Stimulated activated CD8-positive, alpha-beta memory T cell treated with anti-CD3 and anti-CD28 coated beads, Interleukin-2, amount 100 ng/mL, for 48 hours (primary cell): ENCODE measurements around the gene TRIO.

Experiments used
- DNase-seq, 2 donors: peaks; one replicate each; pipeline ENCODE4 v3.0.0-alpha.2; 2020; ENCODE audit warnings: low read depth in 2 of 2

The TRIO gene

DNA sequence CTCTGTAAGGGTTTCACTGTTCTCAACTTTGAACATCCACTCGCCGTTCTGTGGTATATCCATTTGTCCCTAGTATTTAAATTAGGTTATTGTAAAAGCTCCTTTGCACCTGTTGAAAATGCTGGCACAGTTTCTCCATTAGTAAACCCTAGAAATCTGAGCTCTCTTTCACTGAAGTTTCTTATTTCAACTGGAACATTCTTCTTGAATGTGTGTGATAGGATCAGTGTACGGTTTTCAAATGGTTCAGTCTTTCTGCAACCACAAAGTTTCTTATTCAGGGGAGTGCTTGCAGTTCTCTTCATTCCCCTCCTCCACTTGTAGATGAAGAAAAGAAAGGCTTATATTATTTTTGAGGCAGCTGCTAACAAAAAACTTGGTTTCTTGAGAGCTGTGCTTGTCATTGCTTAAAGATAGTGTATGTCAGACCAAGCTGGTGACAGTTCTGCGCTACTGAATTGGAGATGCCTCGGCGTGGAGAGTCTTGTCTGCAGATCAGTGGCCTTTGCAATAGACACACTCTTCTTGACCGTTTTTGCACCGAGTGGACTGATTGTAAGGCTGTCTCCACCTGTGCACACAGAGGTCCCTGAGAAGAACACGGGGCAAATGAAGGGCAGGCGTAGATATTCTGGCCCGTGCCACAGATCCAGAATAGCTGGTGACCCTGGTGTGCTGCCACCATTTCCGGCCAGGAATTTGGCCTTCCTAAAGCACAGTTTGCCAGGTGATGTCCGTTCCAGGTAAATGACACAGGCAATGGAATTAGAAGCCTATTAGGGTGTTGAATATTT lies 102.2 kb downstream of the TRIO start:
- DNase-seq = no peak

- no peak for DNase-seq
Observed at GRCh38 chr5:14246350-14247053, 103.4 kb downstream of the TRIO start.

GRCh38 chr5:14247054-14247386 lies 103.9 kb downstream of the TRIO start:
- DNase-seq = no peak

GRCh38 chr5:14249258-14250082 lies 106.3 kb downstream of the TRIO start:
- no peak for DNase-seq

DNA sequence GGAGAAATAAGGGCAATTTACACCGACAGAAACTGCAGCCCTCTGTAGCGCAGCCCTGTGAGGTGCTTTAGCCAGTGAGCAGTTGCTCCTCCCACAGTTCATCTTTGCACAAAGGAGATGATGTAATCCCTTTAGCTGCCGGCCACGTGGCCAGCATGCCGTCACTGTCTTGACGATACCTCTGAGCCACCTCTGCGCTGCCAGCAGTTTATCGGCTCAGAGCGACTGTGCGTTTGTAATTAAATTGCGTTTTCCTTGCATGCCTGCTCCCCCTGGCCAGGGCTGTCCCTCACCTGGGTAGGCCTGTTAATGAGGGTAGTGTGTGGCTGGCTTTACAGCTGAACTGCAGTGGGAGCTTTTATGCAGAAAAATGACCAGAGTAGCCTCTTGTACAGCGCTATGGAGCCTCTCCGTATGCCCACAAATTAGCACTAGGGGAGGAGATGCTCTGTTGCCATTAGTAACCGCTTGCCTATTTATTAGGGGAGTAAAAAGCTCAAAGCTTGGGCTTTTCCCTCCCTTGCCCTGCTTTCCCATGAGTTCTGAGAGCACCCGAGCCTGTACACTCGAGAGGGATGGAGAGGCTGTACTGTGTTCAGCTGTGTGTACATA lies 107.0 kb downstream of the TRIO start:
- no peak for DNase-seq

DNA sequence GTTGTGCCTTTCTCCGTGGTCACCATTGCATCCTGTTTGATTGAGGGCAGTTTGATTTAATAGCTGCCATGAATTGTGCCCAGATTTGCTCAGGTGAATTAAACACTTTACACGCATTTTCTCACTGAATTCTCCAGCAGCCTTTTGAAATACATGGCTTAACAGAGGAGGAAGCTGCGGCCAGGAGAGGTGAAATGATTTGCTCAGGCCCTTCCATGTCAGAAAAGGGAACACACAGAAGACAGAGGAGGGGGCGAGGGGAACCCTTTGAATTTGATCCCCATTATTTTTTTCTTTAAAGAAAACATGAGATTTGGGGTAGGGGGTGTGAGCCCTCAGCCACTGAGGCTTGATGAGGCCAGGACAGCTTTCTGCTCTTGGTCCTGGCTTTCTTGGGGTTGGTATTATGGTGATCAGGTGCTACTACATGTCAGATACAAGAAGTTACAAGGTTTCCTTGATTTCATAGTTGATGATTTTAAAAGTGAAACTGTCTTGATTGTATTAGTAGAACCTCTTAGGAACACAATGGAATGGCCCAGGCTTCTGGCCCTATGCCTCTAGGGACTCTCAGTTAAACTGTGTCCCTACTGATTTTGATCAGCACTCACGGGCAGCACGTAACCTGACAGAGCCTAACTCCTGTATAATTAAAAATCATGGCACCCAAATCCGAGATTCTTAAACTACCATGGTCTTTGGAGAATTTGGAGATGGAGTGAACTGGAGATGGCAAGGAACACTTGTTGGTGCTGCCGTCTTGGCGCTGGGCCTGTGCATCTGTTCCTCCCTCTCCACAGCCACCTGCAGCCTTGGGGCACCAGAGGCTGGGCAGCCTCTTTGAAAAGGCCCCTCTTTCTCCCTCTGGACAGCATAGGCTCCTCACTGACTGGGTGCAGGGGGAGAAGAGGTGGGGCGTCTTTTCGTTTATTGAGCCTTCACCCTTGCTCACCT lies 107.9 kb downstream of the TRIO start:
- DNase-seq = no peak

- no peak for DNase-seq
Observed at GRCh38 chr5:14251733-14252132, 108.6 kb downstream of the TRIO start.

DNA sequence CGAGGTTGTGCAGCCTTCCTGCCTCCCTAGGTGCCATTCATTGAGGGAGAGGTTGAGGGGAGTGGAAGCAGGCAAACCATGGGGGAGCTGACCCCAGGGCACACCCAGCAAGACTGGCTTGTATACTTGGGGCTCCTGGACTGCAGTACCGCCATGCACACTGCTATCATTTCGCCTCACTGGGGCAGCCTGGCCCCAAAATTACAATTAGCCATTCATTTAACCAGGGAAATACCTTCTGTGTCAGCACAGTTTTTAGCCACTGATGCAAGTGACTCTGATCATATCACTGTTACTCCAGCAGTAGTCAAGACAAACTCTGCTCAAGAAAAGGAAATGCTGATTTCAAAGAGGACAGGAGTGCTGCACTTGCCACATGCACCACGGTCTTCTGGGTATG lies 109.7 kb downstream of the TRIO start:
- DNase-seq = no peak

- DNase-seq = no peak
Observed at GRCh38 chr5:14254686-14255085, 111.5 kb downstream of the TRIO start.

DNA sequence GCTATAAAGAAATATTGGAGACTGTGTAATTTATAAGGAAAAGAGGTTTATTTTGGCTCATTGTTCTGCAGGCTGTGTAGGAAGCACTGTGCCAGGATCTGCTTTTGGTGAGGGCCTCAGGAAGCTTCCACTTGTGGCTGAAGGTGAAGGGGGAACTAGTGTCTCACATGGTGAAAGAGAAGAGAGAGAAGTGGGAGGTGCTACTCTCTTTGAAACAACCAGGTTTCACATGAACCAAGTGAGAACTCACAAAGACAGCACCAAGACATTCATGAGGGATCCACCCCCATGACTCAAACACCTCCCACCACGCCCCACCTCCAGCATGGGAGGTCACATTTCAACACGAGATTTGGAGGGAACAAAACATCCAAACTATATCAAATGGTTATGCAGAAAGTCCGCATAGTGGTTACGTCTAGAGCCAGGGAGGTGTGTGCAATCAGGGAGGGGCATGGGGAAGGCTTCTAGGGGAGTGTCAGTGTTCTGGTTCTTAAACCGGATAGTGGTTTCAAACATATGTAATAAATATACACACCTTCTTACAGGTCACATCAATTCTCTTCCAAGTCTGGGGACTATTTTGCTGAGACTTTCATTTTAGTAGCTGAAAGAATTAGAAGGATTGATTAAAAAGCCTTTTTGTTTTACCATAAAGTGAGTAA lies 113.0 kb downstream of the TRIO start:
- no peak for DNase-seq

- DNase-seq = no peak
Observed at GRCh38 chr5:14256756-14257393, 113.7 kb downstream of the TRIO start.

- no peak for DNase-seq
Observed at GRCh38 chr5:14257995-14258403, 114.9 kb downstream of the TRIO start.

DNA sequence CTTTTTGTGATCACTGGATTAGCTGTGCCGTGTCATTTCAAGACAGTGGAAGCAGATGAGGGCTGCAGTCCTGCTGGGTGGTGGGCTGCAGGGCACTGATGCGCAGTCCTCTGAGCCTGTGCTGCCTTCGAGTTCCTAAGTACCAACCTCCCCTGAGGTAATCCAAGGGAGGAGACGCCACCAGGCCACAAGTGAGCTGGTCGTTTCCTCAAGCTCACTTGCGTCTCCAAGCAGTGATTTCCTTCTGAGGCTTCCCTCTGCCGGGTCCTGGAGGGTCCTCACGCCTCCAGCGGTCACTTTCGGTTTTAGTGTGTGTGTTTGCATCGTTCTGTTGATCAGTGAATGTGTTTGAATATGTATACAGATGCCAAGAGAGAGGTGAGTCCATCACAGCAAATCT lies 115.7 kb downstream of the TRIO start:
- no peak for DNase-seq

DNA sequence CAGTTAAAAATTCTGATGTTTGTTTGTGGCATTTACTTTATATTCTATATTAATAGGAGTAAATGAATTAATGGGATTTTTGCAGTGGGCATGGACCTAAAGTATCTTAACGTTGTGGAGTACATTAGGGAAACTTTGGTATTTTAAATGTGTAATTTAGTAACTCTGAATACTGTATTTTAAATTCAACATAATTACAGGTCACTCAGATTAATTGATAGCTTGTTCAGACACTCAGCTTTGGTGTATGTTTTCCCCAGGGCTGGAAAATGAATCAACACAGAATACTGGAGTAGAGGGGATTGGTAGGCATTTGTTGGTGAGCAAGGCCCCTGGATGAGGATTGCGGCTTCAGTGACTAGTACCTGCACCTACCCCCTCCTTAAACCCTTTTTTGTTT lies 117.5 kb downstream of the TRIO start:
- DNase-seq = no peak

GRCh38 chr5:14261235-14261634 lies 118.1 kb downstream of the TRIO start:
- no peak for DNase-seq

DNA sequence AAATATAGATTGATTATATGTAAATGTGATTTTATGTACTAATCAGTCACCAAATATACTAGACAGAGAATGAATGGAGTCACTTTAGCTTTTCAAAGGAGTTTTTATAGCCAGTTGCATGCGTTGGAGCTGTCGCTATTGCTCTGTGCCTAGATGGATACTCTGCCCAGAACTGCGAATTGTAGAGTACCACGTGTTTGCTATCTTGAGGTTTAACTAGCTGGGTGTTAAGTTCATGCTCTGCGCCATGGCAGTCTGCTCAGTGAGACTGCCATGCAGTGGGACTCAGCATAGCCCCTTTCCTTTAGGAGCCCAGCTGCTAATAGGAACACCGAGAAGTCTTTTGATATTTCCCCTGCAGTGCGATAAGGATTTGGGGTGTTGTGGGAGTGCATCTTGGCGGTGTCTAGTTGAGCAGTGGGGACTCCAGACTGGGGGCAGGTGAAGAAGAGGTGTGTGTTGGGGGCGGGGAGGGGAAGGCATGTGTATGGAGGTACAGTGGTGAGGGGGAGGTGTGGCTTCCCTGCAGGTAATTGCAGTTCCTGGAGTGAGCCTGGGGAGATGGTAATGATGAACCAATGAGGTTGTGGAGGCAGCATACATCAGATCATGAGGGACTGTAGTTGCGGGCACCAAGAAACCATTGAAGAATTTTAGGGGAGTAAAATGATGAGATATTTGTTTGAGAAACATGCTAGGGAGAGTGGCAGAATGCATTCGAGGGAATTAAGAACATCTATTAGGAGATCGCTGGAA lies 118.9 kb downstream of the TRIO start:
- DNase-seq = no peak

GRCh38 chr5:14263113-14263512 lies 120.0 kb downstream of the TRIO start:
- no peak for DNase-seq

GRCh38 chr5:14263699-14264098 lies 120.6 kb downstream of the TRIO start:
- no peak for DNase-seq

GRCh38 chr5:14264605-14265316 lies 121.6 kb downstream of the TRIO start:
- peak; percentile 70 to 71 for DNase-seq
